Right lobe of liver (tissue), 6 donors: ENCODE results near the gene EZR. TPM values are rescaled to one million over a fixed set of nuclear protein-coding genes. Genes with fewer than 3 reads are reported as not detected.
A peak's percentile ranks its signal among the peaks of the same experiment; 100 is the strongest.

Source experiments
- ATAC-seq, 4 donors: fragments of 200-7000 bp; cut with Tn5 transposase; one replicate each; pipeline ENCODE4 v1.9.1; 2020; ENCODE audit warnings: mild to moderate bottlenecking in 4 of 4, moderate library complexity in 4 of 4
- DNase-seq, 3 donors: peaks; one replicate each; pipeline ENCODE4 v3.0.0-alpha.2; 2020
- H3K27ac ChIP-seq, 3 donors: fragments of 200-600 bp; one replicate each; pipeline ENCODE4 v1.8.0; 2022
- H3K27me3 ChIP-seq, 2 donors: fragments of 200-600 bp; one replicate each; pipeline ENCODE4 v1.8.0; 2022
- H3K36me3 ChIP-seq, 4 donors: fragments of 200-600 bp; sonication (generic) in 1 of 4; one replicate each; pipeline versions ENCODE4 v1.5.1 to v1.8.0; 2017 to 2022; ENCODE audit warnings: control low read depth in 1 of 4
- H3K4me1 ChIP-seq, 4 donors: fragments of 200-600 bp; sonication (generic) in 1 of 4; one replicate each; pipeline versions ENCODE4 v1.5.1 to v1.8.0; 2017 to 2022; ENCODE audit warnings: control low read depth in 1 of 4
- H3K4me3 ChIP-seq, 3 donors: fragments of 200-600 bp; one replicate each; pipeline ENCODE4 v1.8.0; 2022
- H3K9me3 ChIP-seq, 4 donors: fragments of 200-600 bp; sonication (generic) in 1 of 4; one replicate each; pipeline versions ENCODE4 v1.5.1 to v1.8.0; 2017 to 2022; ENCODE audit warnings: control low read depth in 1 of 4
- POLR2A ChIP-seq: fragments of 450-650 bp; IDR thresholded peaks from one replicate; pipeline ENCODE4 v1.6.1; 2017; ENCODE audit warnings: antibody characterized with exemption, mild to moderate bottlenecking
- WGBS: methylation state at CpG from one replicate; pipeline ENCODE4 v1.1.6; 2018; ENCODE audit warnings: low coverage, low lambda C conversion rate; ENCODE audit not compliant: insufficient coverage; ENCODE audit errors: missing lambda C conversion rate; 5-methylcytosine and 5-hydroxymethylcytosine counted together
- intact Hi-C, 2 donors: fragments of 100-400 bp; cut with DNase I; formaldehyde crosslinking; loops; one replicate each; pipeline versions ENCODE4 v1.11.2 to v1.14.1; 2022
- total RNA-seq, 6 experiments: library from RNA; depleted of rRNA in 2 of 6; stranded (reverse); fragments of >200 nt in 2 of 6; fragmentation: NEBNext Ultra II Directional in 3 of 6; extraction: Animal tissue kit (Norgen Biotek cat#: 25700) in 3 of 6; gene quantifications; one replicate each; pipeline versions ENCODE4 v1.1.0 to v1.2.4, GENCODE V29; 2016 to 2023
- TF ChIP-seq, protein P1 (sequence below), 4 donors: fragments of 200-600 bp in 3 of 4; fragments of 450-650 bp in 1 of 4; IDR thresholded peaks; one replicate each; pipeline versions ENCODE4 v1.5.1 to v1.8.0; 2016 to 2022; ENCODE audit warnings: antibody characterized with exemption in 4 of 4, mild to moderate bottlenecking in 2 of 4
- donor health status: DM: no; HTN: yes; CAD: no.
- donor health status: DM: no; HTN: no; CAD: no.
- donor health status: DM: no; HTN: no; CAD: no.
- donor health status: DM: no; HTN: yes; CAD: no.
- donor health status: DM: no; HTN: yes; CAD: no.

Gene EZR
- total RNA-seq, 6 experiments from 2014 or later, result 26.4 to 161 (median 35.9) TPM

DNA sequence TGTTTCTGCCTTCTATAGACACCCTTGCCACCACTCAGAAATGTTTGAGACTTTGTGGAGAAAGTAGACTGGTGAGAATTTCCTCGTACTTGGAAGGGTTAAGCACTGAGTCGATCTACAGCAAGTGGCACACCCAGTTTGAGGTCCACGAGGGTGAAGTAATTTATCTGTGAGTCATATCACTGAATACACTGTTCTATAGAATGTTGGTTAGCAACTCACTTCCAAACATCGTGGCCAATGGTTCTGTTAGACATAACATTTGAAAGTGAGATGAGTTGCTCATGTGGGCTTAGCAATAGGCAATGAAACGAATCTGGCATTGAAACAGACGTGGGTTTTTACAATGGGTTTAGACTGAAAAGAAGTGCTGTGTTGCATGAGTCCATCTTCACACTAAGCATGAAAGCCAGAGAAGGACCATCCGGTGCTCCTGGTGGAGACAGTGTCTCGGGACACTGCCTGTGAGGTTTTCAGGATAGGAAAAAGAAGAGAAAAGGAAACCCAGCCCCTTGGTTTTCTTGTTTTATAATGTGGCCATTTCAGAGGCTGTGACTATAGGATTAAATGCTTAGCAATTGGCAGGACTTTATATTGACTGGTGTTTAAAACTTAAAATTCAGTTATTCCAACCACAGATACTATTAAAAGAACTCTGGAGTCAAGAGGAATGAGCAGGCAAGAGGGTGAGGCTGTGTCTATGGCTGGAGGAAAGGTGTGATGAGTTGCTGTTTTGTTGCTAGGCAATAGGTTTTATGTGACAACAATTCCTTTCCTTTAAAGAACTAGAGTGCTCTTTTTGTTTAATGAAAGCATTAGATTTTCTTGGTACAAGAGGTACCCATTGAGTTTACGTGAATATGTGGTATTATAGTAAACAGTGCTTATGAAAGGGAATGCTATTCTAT lies 31.0 kb upstream of the EZR start:
- no peaks in the 10 kb centered on the region for H3K27me3 ChIP-seq
- ATAC-seq (peak in 2 of 4 donors; percentile 26 to 50), DNase-seq (no peak)
- H3K9me3 ChIP-seq, result no peaks in the 10 kb centered on the region
- H3K36me3 ChIP-seq, result no peaks in the 10 kb centered on the region
- no peak overlapping the region for H3K4me3 ChIP-seq
- H3K4me1 ChIP-seq, result no peaks in the 10 kb centered on the region
- no peak overlapping the region for H3K27ac ChIP-seq
- intact Hi-C loops, result no loop called here
- 43% methylated on average over 9 of the region's 9 CpGs for WGBS
- no peak for TF ChIP-seq POLR2A
- TF ChIP-seq, protein P1, sequence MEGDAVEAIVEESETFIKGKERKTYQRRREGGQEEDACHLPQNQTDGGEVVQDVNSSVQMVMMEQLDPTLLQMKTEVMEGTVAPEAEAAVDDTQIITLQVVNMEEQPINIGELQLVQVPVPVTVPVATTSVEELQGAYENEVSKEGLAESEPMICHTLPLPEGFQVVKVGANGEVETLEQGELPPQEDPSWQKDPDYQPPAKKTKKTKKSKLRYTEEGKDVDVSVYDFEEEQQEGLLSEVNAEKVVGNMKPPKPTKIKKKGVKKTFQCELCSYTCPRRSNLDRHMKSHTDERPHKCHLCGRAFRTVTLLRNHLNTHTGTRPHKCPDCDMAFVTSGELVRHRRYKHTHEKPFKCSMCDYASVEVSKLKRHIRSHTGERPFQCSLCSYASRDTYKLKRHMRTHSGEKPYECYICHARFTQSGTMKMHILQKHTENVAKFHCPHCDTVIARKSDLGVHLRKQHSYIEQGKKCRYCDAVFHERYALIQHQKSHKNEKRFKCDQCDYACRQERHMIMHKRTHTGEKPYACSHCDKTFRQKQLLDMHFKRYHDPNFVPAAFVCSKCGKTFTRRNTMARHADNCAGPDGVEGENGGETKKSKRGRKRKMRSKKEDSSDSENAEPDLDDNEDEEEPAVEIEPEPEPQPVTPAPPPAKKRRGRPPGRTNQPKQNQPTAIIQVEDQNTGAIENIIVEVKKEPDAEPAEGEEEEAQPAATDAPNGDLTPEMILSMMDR (IDR thresholded peaks at IDR 0.05), result no peak

DNA sequence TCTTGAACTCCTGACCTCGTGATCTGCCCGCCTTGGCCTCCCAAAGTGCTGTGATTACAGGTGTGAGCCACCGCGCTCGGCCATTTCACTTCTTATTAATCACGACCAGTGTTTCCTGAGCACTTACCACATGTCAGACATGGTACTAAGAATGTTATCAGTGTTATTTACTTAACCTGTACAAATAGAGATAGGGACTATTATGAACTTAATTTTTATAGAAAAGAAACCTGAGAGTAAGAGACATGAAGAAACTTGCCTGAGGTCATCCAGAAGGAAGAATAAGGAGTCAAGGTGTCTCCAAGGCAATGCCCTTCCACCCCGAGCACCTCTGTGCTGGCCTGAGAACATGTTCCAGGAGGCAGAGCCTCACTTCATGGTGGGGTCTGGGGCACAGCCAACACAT lies 29.3 kb upstream of the EZR start:
- no peak for TF ChIP-seq POLR2A
- TF ChIP-seq, protein P1 (IDR thresholded peaks at IDR 0.05), result no peak
- H3K4me1 ChIP-seq, result no peaks in the 10 kb centered on the region
- no peaks in the 10 kb centered on the region for H3K36me3 ChIP-seq
- no peak overlapping the region for H3K27ac ChIP-seq
- no peaks in the 10 kb centered on the region for H3K9me3 ChIP-seq
- ATAC-seq (no peak), DNase-seq (no peak)
- H3K4me3 ChIP-seq, result no peak overlapping the region
- 73% methylated on average over 7 of the region's 7 CpGs for WGBS
- H3K27me3 ChIP-seq, result no peaks in the 10 kb centered on the region
- intact Hi-C loops, result no loop called here

DNA sequence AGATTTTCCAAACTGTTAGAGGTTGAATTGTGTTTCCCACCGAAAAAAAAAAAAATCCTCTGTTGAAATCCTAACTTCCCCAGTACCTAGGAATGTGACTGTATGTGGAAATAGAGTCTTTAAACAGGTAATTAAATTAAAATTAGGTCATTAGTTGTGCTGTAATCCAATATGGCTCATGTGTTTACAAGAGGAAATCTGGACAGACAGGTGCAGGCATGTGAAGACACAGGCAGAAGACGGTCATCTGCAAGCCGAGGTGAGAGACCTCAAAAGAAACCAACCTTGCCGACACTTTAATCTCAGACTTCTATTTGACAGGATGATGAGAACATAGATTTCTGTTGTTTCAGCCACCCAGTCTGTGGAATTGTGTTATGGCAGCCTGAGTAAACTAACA lies 28.6 kb upstream of the EZR start:
- TF ChIP-seq, protein P1 (IDR thresholded peaks at IDR 0.05), result no peak
- no peak for TF ChIP-seq POLR2A
- Histone ChIP-seq H3K27ac (no peak overlapping the region), H3K4me1 (no peaks in the 10 kb centered on the region), H3K9me3 (no peaks in the 10 kb centered on the region), H3K27me3 (no peaks in the 10 kb centered on the region), H3K4me3 (no peak overlapping the region), H3K36me3 (no peaks in the 10 kb centered on the region)
- no peak for ATAC-seq
- no peak for DNase-seq
- WGBS, result 96% methylated on average over 4 of the region's 4 CpGs
- intact Hi-C loops, result no loop called here

DNA sequence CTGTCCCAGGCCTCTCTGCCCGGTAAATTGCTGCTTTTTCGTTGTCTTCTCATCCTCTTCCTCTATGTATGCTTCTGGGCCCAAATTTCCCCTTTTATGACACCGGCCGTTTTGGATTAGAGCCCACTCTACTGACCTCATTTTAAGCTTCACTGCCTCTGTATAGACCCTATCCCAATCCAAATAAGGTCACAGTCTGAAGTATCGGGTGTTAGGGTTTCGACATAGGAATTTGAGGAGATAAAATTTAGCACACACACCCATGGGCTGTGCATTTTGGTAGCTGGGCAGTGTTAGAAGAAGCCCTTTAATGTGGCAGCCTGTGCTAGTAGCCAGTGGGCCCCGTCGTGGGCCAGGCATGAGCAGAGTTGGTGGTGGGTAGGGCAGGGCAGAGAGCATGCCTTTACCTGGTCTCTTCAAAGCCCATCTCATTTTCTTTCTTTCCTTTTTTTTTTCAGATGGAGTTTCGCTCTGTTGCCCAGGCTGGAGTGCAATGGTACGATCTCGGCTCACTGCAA lies 27.9 kb upstream of the EZR start:
- intact Hi-C loops, result no loop called here
- Histone ChIP-seq H3K27me3 (no peaks in the 10 kb centered on the region), H3K4me1 (no peaks in the 10 kb centered on the region), H3K4me3 (no peak overlapping the region), H3K27ac (no peak overlapping the region), H3K9me3 (no peaks in the 10 kb centered on the region), H3K36me3 (no peaks in the 10 kb centered on the region)
- ATAC-seq (no peak), DNase-seq (peak in 1 of 3 donors; percentile 17)
- WGBS, result 84% methylated on average over 11 of the region's 11 CpGs
- TF ChIP-seq, protein P1 (IDR thresholded peaks at IDR 0.05), result no peak
- no peak for TF ChIP-seq POLR2A
